HG02973 (cell line): ENCODE results near the gene DSPP.

Source experiments
- ATAC-seq: cut with Tn5 transposase; IDR thresholded peaks from one replicate; pipeline ENCODE4 v1.9.1; 2021; ENCODE audit warnings: moderate library complexity; ENCODE audit not compliant: unreplicated experiment

DSPP gene

DNA sequence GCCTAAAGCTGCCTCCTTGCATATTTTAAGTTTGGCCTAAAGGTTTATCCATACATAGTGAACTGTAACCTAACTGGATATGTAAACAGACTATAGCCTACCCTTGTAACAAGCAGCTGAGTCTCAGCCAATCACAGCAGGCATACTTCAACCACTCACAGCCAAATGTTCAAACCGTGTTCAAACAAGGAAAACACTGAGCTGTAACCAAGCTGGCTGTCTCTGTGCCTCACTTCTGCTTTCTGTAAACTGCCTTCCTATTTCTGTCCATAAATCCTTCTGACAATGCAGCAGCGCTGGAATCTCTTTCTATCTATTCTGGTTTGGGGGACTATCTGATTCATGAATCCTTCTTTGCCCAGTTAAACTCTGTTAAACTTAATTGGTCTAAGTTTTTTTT is 16.4 kb downstream of the DSPP start:
- no peak for ATAC-seq

DNA sequence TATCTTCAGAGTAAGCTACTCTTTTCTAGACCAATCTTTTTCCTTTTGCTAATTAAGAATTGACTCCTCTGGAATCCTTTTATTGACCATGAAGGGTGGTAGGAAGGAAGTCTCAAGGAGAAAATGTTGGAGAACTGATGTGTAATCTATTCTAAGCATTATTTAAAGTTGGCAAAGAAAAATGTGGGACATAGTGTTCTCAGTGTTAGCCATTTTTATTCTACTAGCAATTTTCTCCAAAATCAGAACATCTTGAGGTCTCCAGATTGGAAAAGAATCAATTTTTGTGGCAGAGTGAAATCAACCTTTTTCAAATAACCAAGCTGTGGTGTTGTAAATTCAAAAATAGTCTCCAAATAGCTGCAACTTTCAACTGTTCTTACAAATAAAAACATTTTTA is 23.3 kb downstream of the DSPP start:
- ATAC-seq = no peak

DNA sequence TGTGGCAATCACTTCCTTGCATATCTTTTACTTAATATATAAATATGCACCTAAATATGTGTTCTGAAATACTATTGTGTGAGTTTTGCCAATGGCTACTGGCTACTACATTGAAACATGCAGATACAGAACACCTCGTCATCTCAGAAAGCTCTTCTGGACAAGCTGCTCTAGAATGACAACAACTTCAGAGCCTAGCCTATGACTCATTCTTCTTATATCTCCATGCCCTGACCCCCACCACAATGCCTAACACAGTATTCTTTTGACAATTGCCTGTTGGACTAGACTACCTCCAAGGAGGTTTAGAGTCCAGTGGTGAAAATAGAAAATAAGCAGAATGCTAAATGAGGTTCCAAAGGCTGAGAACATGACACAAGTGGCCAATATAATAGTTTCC is 24.1 kb downstream of the DSPP start:
- no peak for ATAC-seq

DNA sequence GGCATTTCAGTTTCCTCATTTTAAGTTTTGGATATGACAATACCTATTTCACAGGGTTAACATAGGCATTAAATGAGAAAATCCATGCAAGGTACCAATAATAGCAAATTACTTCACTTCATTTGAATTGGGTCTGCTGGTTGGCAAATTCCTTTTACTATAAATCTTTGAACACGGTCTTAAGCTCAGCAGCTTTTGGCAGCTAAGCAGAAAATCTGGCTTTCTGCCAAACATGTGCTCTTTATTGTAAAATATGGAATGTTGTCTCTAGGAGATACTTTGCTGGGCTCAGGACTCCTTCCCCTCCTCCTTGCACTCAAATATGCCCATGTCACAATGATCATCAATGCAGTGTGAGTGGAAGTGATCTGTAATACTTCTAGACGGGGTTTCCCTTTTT is 24.9 kb downstream of the DSPP start:
- ATAC-seq = no peak

DNA sequence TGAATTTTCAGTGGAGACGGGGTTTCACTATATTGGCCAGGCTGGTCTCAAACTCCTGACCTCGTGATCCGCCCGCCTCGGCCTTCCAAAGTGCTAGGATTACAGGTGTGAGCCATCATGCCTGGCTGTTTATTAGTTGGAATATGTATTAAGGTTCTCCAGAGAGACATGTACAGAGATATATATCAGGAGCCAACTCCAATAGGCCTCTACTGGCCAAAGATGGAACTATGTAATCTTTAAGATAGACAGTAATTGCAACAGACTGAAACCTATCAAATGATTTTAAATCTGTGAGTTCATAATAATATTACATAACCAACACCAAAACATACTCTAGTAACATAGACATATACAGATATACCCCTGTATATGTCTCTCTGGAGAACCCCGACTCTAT is 36.0 kb downstream of the DSPP start:
- no peak for ATAC-seq

DNA sequence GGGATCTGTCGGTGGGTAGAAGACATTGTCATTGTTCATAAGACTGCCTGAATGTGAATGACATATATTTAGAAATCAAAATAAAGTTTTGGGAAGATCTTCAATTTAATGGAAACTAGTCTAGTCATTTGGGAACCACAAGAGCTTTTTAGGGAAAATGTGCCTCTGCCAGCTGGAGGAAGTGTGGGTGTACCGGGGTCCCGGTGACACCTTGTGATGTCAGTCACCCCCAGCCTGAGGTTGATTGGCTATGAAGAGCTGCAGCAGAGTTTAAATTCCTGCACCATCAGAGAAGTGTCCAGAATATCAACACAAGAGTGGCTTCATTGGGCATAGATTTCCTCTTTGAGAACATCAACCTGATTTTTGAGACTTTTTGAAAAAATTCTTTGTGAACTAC is 41.7 kb downstream of the DSPP start, which contains the start of gene DMP1:
Gene DMP1, plus strand, starts transcription at position 301 of the 400 bp plus-strand sequence. CDS start 6,213 bp downstream, outside the sequence.
- no peak for ATAC-seq

DNA sequence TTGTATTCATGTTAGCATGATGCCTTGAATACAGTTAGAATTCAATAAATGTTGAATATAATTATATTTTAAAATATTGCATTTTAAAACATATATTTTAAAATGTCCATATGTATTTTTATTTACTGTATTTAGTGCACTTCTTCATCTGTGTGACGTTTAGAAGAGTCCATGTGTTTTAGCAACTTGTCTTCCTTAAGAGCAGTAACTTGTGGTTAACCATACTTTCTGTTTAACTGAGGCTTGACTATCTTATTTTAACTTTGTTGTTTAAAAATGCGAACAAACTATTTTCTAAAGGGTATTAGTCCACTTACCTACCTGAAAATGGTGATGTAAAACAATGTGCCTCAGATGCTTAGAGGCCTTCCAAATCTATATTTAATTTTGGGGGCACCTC is 42.6 kb downstream of the DSPP start:
- ATAC-seq = no peak

DNA sequence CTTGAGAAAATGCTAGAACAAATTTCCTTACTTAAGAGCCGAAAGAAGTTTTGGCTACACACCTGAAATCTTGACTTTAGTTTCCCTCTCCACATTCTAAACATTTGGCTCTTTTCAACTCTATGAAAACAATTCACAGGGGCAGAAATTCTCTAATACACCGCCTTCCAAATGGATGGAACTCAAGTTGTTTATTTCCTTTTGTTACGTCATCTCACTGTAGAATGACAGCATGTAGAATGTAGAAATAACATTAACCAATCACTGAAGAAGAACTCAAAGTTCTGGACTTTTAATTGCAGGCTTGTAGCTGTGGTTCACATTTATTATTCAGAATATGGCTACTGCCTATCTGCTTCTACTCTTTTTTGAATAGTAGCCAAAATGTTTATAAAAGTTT is 43.6 kb downstream of the DSPP start:
- no peak for ATAC-seq

DNA sequence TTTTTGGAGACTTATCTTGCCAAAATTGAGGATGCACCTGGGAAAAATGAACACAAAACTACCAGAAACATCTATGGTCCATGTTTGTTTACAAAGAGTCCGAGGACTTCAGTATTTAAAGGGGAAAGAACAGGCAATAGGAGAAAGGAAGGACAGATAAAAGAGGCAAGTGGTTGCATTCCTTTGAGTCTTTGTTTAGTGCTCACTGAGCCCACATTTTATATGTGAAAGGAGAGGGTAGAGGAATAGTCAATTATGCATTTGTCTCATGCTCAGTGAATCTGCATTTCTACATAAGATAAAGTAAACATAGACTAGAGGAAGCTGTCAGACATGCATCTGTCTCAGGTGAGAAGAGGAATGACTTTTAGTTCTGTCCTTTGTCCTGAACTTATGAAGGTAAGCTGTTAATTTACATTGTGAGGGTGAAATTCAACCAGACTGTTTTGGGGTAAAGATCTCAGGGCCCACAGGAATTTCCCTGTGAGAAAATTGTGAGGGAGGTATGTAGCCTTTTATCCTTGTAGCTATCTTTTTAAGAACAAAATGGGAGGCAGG is 46.2 kb downstream of the DSPP start:
- ATAC-seq = no peak

DNA sequence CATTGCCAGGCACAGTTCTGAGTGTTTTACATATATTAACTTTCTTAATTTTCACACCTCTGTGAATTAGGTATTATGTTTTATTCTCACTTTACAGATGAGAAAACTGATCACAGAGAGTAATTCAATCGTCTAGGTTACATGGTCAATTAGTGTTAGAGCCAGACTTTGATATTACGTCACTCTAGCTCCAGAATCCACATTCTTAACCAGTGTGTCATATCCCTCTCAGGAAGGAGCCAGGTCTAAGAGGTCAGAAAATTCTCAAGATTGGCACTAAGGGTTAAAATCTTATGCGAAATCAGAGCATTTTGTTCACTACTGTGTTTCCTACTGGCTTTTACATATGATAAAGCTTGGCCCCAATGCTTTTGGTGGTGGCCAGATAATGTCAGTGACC is 49.2 kb downstream of the DSPP start:
- ATAC-seq = no peak

DNA sequence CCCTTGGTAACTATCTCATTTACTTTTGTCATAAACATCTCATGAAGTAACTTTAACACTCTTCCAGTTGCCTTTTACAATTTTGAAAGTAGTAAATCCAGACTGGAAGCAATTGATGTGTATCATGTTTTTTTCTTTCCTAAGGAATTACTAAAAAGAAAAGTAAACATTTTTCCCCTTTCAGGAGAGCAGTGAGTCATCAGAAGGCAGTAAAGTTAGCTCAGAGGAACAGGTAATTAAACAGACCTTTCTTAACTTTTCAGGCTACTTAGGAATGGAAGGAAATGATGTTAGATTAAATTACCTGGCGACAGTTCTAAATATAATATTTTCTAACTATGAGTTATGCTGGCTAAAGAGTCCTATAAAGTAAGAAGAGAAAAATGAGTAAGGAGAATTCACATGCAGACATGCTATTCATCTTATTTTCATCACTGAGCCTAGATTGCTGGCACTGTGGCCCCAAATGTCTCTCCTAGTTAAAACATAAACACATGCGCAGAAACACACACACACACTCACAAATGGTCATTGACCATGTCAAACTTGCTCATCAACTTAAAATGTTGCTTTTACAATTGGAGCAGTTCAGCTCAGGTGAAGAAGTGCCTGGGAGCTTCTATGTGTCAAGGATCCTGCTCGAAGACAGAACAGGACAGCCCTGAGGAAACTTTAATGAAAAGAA is 51.1 kb downstream of the DSPP start:
- no peak for ATAC-seq

DNA sequence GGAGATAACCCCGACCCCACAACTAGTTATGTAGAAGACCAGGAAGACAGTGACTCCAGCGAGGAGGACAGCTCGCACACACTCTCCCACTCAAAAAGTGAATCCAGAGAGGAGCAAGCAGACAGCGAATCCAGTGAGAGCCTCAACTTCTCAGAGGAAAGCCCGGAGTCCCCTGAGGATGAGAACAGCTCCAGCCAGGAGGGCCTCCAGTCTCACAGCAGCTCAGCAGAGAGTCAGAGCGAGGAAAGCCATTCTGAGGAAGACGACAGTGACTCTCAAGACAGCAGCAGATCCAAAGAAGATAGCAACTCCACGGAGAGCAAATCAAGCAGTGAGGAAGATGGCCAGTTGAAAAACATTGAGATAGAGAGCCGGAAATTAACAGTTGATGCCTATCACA is 54.5 kb downstream of the DSPP start:
- no peak for ATAC-seq
